ENCODE results near the gene MYO1C.
"Not testable (repeated sequence)": the region's sequence is repeated elsewhere in the genome, so short reads cannot be mapped to it uniquely, and the experiment has no call there.

MYO1C gene

GRCh38 chr17:1508709-1509108 lies 16.2 kb upstream of the MYO1C start:
- DNase-seq; H3K4me3 ChIP-seq (ENCODE audit: insufficient read depth, low read depth, low read length, poor library complexity, severe bottlenecking); H3K4me1 ChIP-seq (ENCODE audit: control insufficient read depth, insufficient read depth, low read length, poor library complexity, severe bottlenecking); H3K27me3 ChIP-seq (replicated peaks; ENCODE audit: control insufficient read depth, insufficient read depth, low read length, poor library complexity, severe bottlenecking); H3K9me3 ChIP-seq (ENCODE audit: control insufficient read depth, low read length); H3K27ac ChIP-seq (ENCODE audit: insufficient read depth, low read length, poor library complexity, severe bottlenecking): not testable (repeated sequence)
- H3K36me3 ChIP-seq (ENCODE audit: control insufficient read depth, insufficient read depth, low read length): peaks cover 63% of the 10 kb centered on the region

GRCh38 chr17:1506649-1507267 lies 14.3 kb upstream of the MYO1C start:
- peaks cover 6% of the 10 kb centered on the region for H3K4me1 ChIP-seq (ENCODE audit: control insufficient read depth, insufficient read depth, low read length, poor library complexity, severe bottlenecking)
- no peak overlapping the region for H3K4me3 ChIP-seq (ENCODE audit: insufficient read depth, low read depth, low read length, poor library complexity, severe bottlenecking)
- peaks cover 49% of the 10 kb centered on the region for H3K36me3 ChIP-seq (ENCODE audit: control insufficient read depth, insufficient read depth, low read length)
- no peaks in the 10 kb centered on the region for H3K9me3 ChIP-seq (ENCODE audit: control insufficient read depth, low read length)
- no peak overlapping the region for H3K27ac ChIP-seq (ENCODE audit: insufficient read depth, low read length, poor library complexity, severe bottlenecking)
- no peak for DNase-seq
- no peaks in the 10 kb centered on the region for H3K27me3 ChIP-seq (replicated peaks; ENCODE audit: control insufficient read depth, insufficient read depth, low read length, poor library complexity, severe bottlenecking)

GRCh38 chr17:1505586-1505985 lies 13.1 kb upstream of the MYO1C start:
- Histone ChIP-seq H3K36me3 (ENCODE audit: control insufficient read depth, insufficient read depth, low read length) (peaks cover 39% of the 10 kb centered on the region), H3K9me3 (ENCODE audit: control insufficient read depth, low read length) (no peaks in the 10 kb centered on the region), H3K4me3 (ENCODE audit: insufficient read depth, low read depth, low read length, poor library complexity, severe bottlenecking) (no peak overlapping the region), H3K27ac (ENCODE audit: insufficient read depth, low read length, poor library complexity, severe bottlenecking) (no peak overlapping the region), H3K4me1 (ENCODE audit: control insufficient read depth, insufficient read depth, low read length, poor library complexity, severe bottlenecking) (peaks cover 6% of the 10 kb centered on the region), H3K27me3 (replicated peaks; ENCODE audit: control insufficient read depth, insufficient read depth, low read length, poor library complexity, severe bottlenecking) (no peaks in the 10 kb centered on the region)
- no peak for DNase-seq

GRCh38 chr17:1504866-1505265 lies 12.4 kb upstream of the MYO1C start:
- peaks cover 36% of the 10 kb centered on the region for H3K36me3 ChIP-seq (ENCODE audit: control insufficient read depth, insufficient read depth, low read length)
- H3K4me1 ChIP-seq (ENCODE audit: control insufficient read depth, insufficient read depth, low read length, poor library complexity, severe bottlenecking): peaks cover 6% of the 10 kb centered on the region
- no peak for DNase-seq
- no peak overlapping the region for H3K4me3 ChIP-seq (ENCODE audit: insufficient read depth, low read depth, low read length, poor library complexity, severe bottlenecking)
- H3K27ac ChIP-seq (ENCODE audit: insufficient read depth, low read length, poor library complexity, severe bottlenecking): no peak overlapping the region
- H3K9me3 ChIP-seq (ENCODE audit: control insufficient read depth, low read length): no peaks in the 10 kb centered on the region
- H3K27me3 ChIP-seq (replicated peaks; ENCODE audit: control insufficient read depth, insufficient read depth, low read length, poor library complexity, severe bottlenecking): no peaks in the 10 kb centered on the region

GRCh38 chr17:1503699-1504098 lies 11.2 kb upstream of the MYO1C start:
- Histone ChIP-seq H3K4me3 (ENCODE audit: insufficient read depth, low read depth, low read length, poor library complexity, severe bottlenecking) (no peak overlapping the region), H3K4me1 (ENCODE audit: control insufficient read depth, insufficient read depth, low read length, poor library complexity, severe bottlenecking) (no peaks in the 10 kb centered on the region), H3K9me3 (ENCODE audit: control insufficient read depth, low read length) (no peaks in the 10 kb centered on the region), H3K27ac (ENCODE audit: insufficient read depth, low read length, poor library complexity, severe bottlenecking) (no peak overlapping the region), H3K27me3 (replicated peaks; ENCODE audit: control insufficient read depth, insufficient read depth, low read length, poor library complexity, severe bottlenecking) (no peaks in the 10 kb centered on the region), H3K36me3 (ENCODE audit: control insufficient read depth, insufficient read depth, low read length) (peaks cover 26% of the 10 kb centered on the region)
- no peak for DNase-seq

GRCh38 chr17:1498869-1499268 lies 6.4 kb upstream of the MYO1C start:
- no peak for DNase-seq
- H3K27ac ChIP-seq (ENCODE audit: insufficient read depth, low read length, poor library complexity, severe bottlenecking): no peak overlapping the region

DNA sequence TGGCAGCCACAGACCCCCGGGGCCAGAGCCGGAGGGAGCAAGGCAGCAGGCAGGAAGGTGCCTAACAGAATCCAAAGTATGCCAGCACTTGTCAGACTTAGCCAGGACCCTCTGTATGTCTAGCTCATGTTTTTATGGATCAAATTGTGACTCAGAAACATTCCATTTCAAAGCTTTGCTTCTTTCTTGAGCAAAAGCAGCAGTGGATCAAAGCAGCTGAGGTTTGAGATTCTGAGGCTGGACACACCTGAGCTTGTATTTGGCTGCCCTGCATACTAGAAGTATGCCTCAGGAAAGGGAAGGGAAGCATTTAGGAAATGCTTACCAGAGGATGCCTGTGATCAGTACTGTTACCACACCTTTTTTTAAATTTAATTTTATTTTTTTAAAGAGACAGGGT lies 5.7 kb upstream of the MYO1C start:
- Histone ChIP-seq H3K27me3 (replicated peaks; ENCODE audit: control insufficient read depth, insufficient read depth, low read length, poor library complexity, severe bottlenecking) (no peaks in the 10 kb centered on the region), H3K27ac (ENCODE audit: insufficient read depth, low read length, poor library complexity, severe bottlenecking) (no peak overlapping the region), H3K9me3 (ENCODE audit: control insufficient read depth, low read length) (no peaks in the 10 kb centered on the region), H3K36me3 (ENCODE audit: control insufficient read depth, insufficient read depth, low read length) (peaks cover 21% of the 10 kb centered on the region), H3K4me3 (ENCODE audit: insufficient read depth, low read depth, low read length, poor library complexity, severe bottlenecking) (no peak overlapping the region), H3K4me1 (ENCODE audit: control insufficient read depth, insufficient read depth, low read length, poor library complexity, severe bottlenecking) (peaks cover 5% of the 10 kb centered on the region)
- no peak for DNase-seq

More at GRCh38 chr17:1498869-1499268, 6.4 kb upstream of the MYO1C start:
- H3K36me3 ChIP-seq (ENCODE audit: control insufficient read depth, insufficient read depth, low read length): peaks cover 21% of the 10 kb centered on the region
- no peak overlapping the region for H3K4me3 ChIP-seq (ENCODE audit: insufficient read depth, low read depth, low read length, poor library complexity, severe bottlenecking)
- no peaks in the 10 kb centered on the region for H3K9me3 ChIP-seq (ENCODE audit: control insufficient read depth, low read length)
- H3K4me1 ChIP-seq (ENCODE audit: control insufficient read depth, insufficient read depth, low read length, poor library complexity, severe bottlenecking): no peaks in the 10 kb centered on the region
- H3K27me3 ChIP-seq (replicated peaks; ENCODE audit: control insufficient read depth, insufficient read depth, low read length, poor library complexity, severe bottlenecking): no peaks in the 10 kb centered on the region

GRCh38 chr17:1497831-1498230 lies 5.3 kb upstream of the MYO1C start:
- H3K27me3 ChIP-seq (replicated peaks; ENCODE audit: control insufficient read depth, insufficient read depth, low read length, poor library complexity, severe bottlenecking): no peaks in the 10 kb centered on the region
- no peaks in the 10 kb centered on the region for H3K9me3 ChIP-seq (ENCODE audit: control insufficient read depth, low read length)
- peaks cover 9% of the 10 kb centered on the region for H3K4me1 ChIP-seq (ENCODE audit: control insufficient read depth, insufficient read depth, low read length, poor library complexity, severe bottlenecking)
- peaks cover 21% of the 10 kb centered on the region for H3K36me3 ChIP-seq (ENCODE audit: control insufficient read depth, insufficient read depth, low read length)
- H3K27ac ChIP-seq (ENCODE audit: insufficient read depth, low read length, poor library complexity, severe bottlenecking): no peak overlapping the region
- H3K4me3 ChIP-seq (ENCODE audit: insufficient read depth, low read depth, low read length, poor library complexity, severe bottlenecking): no peak overlapping the region
- DNase-seq: no peak

DNA sequence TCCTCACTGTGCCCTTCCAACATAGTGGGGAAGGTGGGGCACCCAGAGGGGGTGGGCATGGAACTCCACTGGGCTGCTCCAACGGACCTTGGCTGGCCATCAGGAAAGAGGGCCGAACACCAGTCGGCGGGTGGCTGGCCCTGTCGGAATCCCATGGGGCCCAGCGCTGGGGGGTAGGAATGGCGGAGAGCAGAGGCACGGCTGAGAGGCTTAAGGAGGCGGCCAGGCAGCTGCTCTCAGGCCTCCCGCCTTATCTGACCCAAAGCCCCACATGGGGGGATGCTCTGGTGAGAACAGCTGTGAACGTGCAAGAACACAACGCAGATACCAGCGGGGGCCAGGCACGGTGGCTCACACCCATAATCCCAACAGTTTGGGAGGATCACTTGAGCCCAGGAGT lies 4.4 kb upstream of the MYO1C start:
- no peaks in the 10 kb centered on the region for H3K27me3 ChIP-seq (replicated peaks; ENCODE audit: control insufficient read depth, insufficient read depth, low read length, poor library complexity, severe bottlenecking)
- peaks cover 21% of the 10 kb centered on the region for H3K36me3 ChIP-seq (ENCODE audit: control insufficient read depth, insufficient read depth, low read length)
- no peaks in the 10 kb centered on the region for H3K9me3 ChIP-seq (ENCODE audit: control insufficient read depth, low read length)
- no peak overlapping the region for H3K4me3 ChIP-seq (ENCODE audit: insufficient read depth, low read depth, low read length, poor library complexity, severe bottlenecking)
- H3K4me1 ChIP-seq (ENCODE audit: control insufficient read depth, insufficient read depth, low read length, poor library complexity, severe bottlenecking): peaks cover 18% of the 10 kb centered on the region
- no peak for DNase-seq
- H3K27ac ChIP-seq (ENCODE audit: insufficient read depth, low read length, poor library complexity, severe bottlenecking): no peak overlapping the region

- H3K27me3 ChIP-seq (replicated peaks; ENCODE audit: control insufficient read depth, insufficient read depth, low read length, poor library complexity, severe bottlenecking): no peaks in the 10 kb centered on the region
- H3K27ac ChIP-seq (ENCODE audit: insufficient read depth, low read length, poor library complexity, severe bottlenecking): no peak overlapping the region
- DNase-seq: no peak
- peaks cover 21% of the 10 kb centered on the region for H3K36me3 ChIP-seq (ENCODE audit: control insufficient read depth, insufficient read depth, low read length)
- H3K4me1 ChIP-seq (ENCODE audit: control insufficient read depth, insufficient read depth, low read length, poor library complexity, severe bottlenecking): peaks cover 26% of the 10 kb centered on the region
- no peak overlapping the region for H3K4me3 ChIP-seq (ENCODE audit: insufficient read depth, low read depth, low read length, poor library complexity, severe bottlenecking)
- H3K9me3 ChIP-seq (ENCODE audit: control insufficient read depth, low read length): no peaks in the 10 kb centered on the region
These were observed 2.9 kb upstream of the MYO1C start for GRCh38 chr17:1495265-1495989.

Data from effector memory CD4-positive, alpha-beta T cell (primary cell).